H7 (cell line): ENCODE results near the gene LCOR. TPM values are rescaled to one million over a fixed set of nuclear protein-coding genes. Genes with fewer than 3 reads are reported as not detected.
"Not testable (repeated sequence)": the region's sequence is repeated elsewhere in the genome, so short reads cannot be mapped to it uniquely, and the experiment has no call there.

Experiments
- DNase-seq: peaks from one replicate; pipeline ENCODE4 v3.0.0; 2012
- H3K27me3 ChIP-seq: 2 replicates; pipeline ENCODE4 v1.6.0; 2011; ENCODE audit warnings: mild to moderate bottlenecking, low read length; ENCODE audit not compliant: control insufficient read depth, insufficient read depth
- H3K36me3 ChIP-seq: replicated peaks from 2 replicates; pipeline ENCODE4 v1.5.1; 2011; ENCODE audit warnings: low read length; ENCODE audit not compliant: control insufficient read depth, insufficient read depth
- H3K4me3 ChIP-seq: 2 replicates; pipeline ENCODE4 v1.5.1; 2011; ENCODE audit warnings: low read depth, mild to moderate bottlenecking, control low read depth, low read length, moderate library complexity; ENCODE audit not compliant: insufficient read depth
- total RNA-seq: library from RNA; depleted of rRNA; stranded (reverse); fragments of >200 nt; shearing (Covaris generic); gene quantifications from 2 replicates; pipeline ENCODE4 v1.2.3, GENCODE V29; 2014

Gene LCOR
- total RNA-seq, 1 experiment from 2014 or later, result 8.8 TPM

DNA sequence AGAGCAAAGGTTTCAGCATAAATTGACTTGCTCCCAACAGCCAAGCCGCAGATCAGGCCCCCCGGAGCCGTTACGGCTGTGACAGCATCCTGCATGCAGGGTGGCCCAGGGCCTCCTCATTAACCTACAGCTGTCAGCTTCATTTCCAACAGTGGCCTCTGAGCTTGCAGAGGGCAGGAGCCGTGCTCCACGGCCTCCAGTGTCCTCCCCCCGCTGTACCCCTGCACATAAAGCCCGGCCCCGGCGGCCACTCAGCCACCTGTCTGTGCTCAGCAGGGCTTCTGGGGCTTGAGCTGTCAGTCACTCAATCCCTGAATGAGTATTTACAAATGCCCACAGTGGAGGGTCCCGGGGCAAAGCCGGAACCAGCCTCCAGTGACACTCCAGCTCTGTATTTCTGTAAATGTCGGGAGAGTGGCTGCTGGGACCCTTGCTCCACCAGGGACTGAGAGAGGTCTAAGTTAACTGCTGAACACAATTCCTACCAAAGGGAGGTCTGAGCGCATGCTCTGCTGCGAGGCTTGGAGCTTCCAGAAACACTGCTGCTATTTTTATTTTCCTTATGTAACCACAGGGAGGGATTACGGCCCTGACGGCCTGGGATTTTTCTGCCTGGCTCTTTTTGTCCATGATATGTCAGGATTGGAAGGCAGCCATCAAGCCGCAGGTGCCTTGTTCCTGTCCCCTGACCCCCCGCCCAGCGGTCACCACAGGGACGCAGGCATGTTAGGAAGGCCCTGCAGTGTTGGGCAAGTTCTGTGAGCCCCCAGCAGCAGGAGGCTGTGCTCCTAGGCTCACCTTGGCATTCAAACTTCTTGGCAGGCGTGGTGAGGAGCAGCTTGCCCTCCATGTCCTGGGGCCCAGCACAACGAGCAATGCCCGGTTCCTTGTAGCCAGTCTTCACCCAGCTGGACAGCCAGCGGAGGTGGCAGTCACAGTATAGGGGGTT, 188.6 kb downstream of the LCOR start:
- H3K36me3 ChIP-seq, result no peaks in the 10 kb centered on the region
- H3K27me3 ChIP-seq, result no peaks in the 10 kb centered on the region
- DNase-seq, result peak; percentile 77
- H3K4me3 ChIP-seq, result no peak overlapping the region

GRCh38 chr10:97022616-97023015, 190.5 kb downstream of the LCOR start:
- Histone ChIP-seq H3K27me3 (no peaks in the 10 kb centered on the region), H3K4me3 (no peak overlapping the region), H3K36me3 (no peaks in the 10 kb centered on the region)
- DNase-seq, result no peak

DNA sequence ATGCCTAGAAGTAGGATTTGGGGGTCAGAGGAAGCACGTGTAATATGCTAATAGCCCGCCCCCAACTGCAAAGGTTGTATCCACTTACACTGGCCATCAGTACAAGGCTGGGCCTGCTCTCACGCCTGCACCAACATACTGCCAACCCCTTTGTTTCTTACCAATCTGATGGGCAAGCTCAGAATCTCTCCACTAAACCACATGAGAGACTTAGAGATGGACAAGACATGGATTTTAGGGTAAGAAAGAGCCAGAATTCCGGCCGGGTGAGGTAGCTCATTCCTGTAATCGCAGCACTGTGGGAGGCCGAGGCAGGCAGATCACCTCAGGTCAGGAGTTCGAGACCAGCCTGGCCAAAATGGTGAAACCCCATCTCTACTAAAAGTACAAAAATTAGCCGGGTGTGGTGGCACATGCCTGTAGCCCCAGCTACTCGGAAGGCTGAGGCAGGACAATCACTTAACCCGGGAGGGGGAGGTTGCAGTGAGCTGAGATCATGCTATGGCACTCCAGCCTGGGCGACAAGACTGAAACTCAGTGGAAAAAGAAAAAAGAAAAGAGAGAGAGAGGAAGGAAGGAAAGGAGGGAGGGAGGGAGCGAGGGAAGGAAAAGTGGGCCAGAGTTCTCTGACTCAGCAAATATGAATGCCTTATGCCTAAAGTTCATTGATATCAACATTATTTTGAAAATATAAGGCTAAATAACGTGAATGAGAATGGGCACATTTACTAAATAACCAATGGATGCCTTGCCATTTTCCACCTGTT, 191.5 kb downstream of the LCOR start:
- no peak overlapping the region for H3K4me3 ChIP-seq
- H3K36me3 ChIP-seq, result no peaks in the 10 kb centered on the region
- H3K27me3 ChIP-seq, result no peaks in the 10 kb centered on the region
- DNase-seq, result no peak

DNA sequence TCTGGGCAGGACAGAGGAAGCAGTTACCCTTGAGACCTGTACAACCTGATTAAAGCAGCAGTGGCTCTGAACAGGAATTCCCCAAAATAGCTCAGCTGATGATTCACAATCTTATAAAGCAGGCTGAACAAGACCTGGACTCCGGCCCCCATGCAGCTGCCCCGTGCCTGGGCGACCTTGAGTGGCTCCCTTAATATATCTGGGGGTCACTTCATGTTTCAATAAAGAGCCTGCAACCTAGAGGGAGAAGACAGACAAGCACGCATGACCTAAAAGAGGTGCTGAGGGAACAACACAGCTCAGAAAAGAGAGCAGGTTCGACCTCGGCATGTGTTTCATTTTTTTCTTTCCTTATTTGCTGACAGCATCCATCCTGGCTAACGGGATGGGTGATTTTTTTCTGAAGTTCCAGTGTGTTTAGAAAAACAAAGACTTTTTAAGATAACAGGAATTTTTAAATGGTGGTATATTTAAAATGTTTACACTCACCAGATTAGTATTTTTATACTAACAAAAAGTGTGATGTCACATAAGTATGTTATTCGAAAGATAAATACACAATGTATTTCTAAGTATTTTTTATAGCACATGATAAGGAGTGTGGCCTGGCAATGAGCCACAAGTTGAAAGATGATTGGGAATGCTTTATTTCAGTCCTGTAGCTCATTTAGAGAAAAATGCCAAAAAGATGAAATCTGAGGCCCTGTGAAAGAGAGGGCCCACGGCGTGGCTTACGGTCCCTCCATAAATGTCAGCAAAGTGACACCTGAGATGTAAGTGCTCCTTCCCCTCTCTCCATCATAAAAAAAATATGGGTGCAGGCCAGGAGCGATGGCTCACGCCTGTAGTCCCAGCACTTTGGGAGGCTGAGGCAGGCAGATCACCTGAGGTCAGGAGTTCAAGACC, 192.3 kb downstream of the LCOR start:
- no peak overlapping the region for H3K4me3 ChIP-seq
- H3K36me3 ChIP-seq, result no peaks in the 10 kb centered on the region
- H3K27me3 ChIP-seq, result no peaks in the 10 kb centered on the region
- DNase-seq, result no peak

DNA sequence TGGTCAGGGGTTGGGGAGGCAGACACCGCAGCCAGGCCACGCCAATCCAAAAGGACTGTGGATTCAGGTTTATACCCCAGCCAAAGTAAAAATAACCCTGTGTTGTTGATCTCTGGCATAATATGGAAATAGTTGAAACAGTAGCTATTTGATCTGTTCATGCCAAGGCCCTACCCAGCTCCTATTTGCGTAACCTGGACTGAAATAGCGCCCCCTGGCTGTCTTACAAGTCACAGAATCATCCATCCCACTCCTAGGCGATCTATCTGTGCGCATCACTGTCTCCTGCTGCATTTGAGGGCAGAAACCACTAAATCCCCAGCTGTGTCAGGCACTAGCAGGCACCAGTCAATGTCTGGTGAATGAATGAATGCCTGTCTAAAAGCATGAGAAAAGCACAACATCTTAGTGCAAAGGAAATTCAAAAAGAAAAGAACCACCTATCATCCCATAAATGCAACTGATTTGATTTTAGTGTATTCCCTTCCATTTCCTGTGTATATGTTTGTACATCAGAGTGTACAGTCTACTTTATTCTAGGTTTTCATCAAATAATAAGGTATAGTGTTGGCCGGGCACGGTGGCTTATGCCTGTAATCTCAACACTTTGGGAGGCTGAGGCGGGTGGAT, 193.6 kb downstream of the LCOR start:
- no peaks in the 10 kb centered on the region for H3K36me3 ChIP-seq
- DNase-seq, result peak; percentile 83
- no peaks in the 10 kb centered on the region for H3K27me3 ChIP-seq
- no peak overlapping the region for H3K4me3 ChIP-seq

- DNase-seq, result no peak
- Histone ChIP-seq H3K27me3 (no peaks in the 10 kb centered on the region), H3K36me3 (no peaks in the 10 kb centered on the region), H3K4me3 (no peak overlapping the region)
Observed at GRCh38 chr10:97028126-97028831, 196.2 kb downstream of the LCOR start.

- DNase-seq, result no peak
- Histone ChIP-seq H3K36me3 (no peaks in the 10 kb centered on the region), H3K4me3 (no peak overlapping the region), H3K27me3 (no peaks in the 10 kb centered on the region)
Observed at GRCh38 chr10:97028832-97029178, 196.7 kb downstream of the LCOR start.

DNA sequence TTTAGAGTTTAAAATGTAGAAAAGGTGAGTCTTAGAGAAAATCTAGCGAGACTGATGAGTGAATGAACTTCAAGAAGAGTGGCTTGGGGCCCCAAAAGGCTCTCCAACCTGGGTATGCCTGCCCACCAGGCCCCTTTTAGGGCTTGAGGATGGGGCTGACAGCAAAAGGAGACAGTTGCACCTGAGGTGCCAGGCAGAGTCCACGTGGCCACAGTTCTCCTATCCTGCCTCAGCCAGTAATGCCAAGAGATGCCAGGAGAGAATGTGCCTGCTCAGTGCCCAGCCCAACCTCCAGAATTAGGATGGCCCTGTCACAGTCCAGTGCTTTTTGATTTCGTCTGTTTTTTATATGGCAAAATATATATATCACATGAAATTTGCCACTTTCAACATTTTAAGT, 197.2 kb downstream of the LCOR start:
- no peaks in the 10 kb centered on the region for H3K27me3 ChIP-seq
- no peak overlapping the region for H3K4me3 ChIP-seq
- no peak for DNase-seq
- no peaks in the 10 kb centered on the region for H3K36me3 ChIP-seq

- H3K36me3 ChIP-seq, result no peaks in the 10 kb centered on the region
- DNase-seq, result peak; percentile 43
- H3K4me3 ChIP-seq, result no peak overlapping the region
- no peaks in the 10 kb centered on the region for H3K27me3 ChIP-seq
Observed at GRCh38 chr10:97030894-97031293, 198.8 kb downstream of the LCOR start.

DNA sequence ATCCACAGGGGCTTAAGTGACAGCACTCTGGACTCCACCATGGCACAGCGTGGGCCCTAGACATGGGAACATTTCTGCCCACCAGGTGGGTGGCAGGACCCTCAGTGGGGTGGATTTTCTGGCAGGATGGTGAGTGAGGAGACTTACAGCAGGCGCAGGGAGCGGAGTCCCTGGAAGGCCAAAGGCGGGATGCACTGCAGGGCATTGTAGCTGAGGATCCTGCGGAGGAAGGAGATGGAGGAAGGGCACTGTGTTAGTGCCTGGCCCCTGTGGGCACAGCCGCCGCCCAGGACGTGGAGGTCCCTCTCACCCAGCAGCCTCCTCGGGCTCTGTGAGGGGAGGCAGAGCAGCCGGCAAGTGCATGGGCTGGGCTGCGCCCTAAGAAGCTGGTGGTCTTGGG, 199.4 kb downstream of the LCOR start:
- H3K4me3 ChIP-seq, result no peak overlapping the region
- no peak for DNase-seq
- no peaks in the 10 kb centered on the region for H3K27me3 ChIP-seq
- H3K36me3 ChIP-seq, result no peaks in the 10 kb centered on the region

DNA sequence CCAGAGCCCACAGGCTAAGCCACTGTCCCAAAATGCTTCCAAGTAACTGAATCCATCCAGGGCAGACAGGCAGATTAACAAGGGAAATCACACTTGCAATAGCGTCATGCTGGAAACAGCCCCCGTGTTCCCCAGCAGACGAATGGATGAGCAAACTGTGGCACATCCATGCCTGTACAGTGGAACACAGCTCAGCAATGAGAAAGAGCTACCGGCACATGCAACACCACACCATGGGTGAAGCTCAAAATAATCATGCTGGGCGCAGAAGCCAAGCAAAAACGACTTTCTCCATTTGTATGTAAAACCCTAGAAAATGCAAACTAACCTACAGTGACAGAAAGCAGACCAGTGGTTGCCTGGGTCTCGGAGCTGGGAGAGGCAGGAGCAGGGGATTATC, 200.5 kb downstream of the LCOR start:
- H3K36me3 ChIP-seq, result no peaks in the 10 kb centered on the region
- no peaks in the 10 kb centered on the region for H3K27me3 ChIP-seq
- H3K4me3 ChIP-seq, result no peak overlapping the region
- DNase-seq, result peak; percentile 51

DNA sequence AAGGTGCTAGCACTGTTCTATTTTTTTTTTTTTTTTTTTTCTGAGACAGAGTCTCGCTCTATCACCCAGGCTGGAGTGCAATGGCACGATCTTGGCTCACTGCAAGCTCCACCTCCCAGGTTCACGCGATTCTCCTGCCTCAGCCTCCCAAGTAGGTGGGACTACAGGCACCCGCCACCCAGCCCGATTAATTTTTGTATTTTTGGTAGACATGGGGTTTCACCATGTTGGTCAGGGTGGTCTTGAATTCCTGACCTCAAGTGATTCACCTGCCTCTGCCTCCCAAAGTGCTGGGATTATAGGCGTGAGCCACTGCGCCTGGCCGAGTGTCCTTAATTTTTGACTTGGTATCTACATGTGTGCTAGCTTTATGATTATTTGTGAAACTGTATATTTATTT, 201.7 kb downstream of the LCOR start:
- H3K27me3 ChIP-seq, DNase-seq, H3K4me3 ChIP-seq, H3K36me3 ChIP-seq: not testable (repeated sequence)

GRCh38 chr10:97034301-97034700, 202.2 kb downstream of the LCOR start:
- no peak overlapping the region for H3K4me3 ChIP-seq
- no peaks in the 10 kb centered on the region for H3K36me3 ChIP-seq
- DNase-seq, result peak; percentile 56
- H3K27me3 ChIP-seq, result no peaks in the 10 kb centered on the region
